Motor neuron (in vitro differentiated cells): ENCODE data around the gene PHF20. TPM values are rescaled to one million over a fixed set of nuclear protein-coding genes. Genes with fewer than 3 reads are reported as not detected.
A peak's percentile ranks its signal among the peaks of the same experiment; 100 is the strongest.

Experiments
- ATAC-seq, 8 experiments: fragments of 200-7000 bp; cut with Tn5 transposase; replicated peaks in 6 of 8; 2 replicates each; pipeline ENCODE4 v1.8.0; 2021; ENCODE audit warnings: mild to moderate bottlenecking in 8 of 8, moderate library complexity in 8 of 8
- H3K27ac ChIP-seq, 2 donors: fragments of 250-450 bp; sonication (Bioruptor Pico); 2 replicates each; pipeline ENCODE4 v1.9.0; 2021; ENCODE audit warnings: antibody characterized with exemption in 2 of 2, mild to moderate bottlenecking in 2 of 2, moderate library complexity in 1 of 2
- H3K4me1 ChIP-seq, 2 donors: fragments of 250-450 bp; sonication (Bioruptor Pico); replicated peaks in 1 of 2; 2 replicates each; pipeline ENCODE4 v1.6.1; 2021; ENCODE audit warnings: antibody characterized with exemption in 2 of 2, mild to moderate bottlenecking in 2 of 2, moderate library complexity in 1 of 2
- H3K4me3 ChIP-seq, 5 donors: fragments of 250-450 bp; sonication (Bioruptor Pico); 2 replicates each; pipeline ENCODE4 v1.9.0; 2021; ENCODE audit warnings: antibody characterized with exemption in 5 of 5, mild to moderate bottlenecking in 5 of 5, moderate library complexity in 4 of 5
- WGBS, 10 experiments: fragments of 450-650 bp; shearing (Covaris generic); methylation state at CpG; one replicate each; pipeline ENCODE4 v1.0.0; 2022; 5-methylcytosine and 5-hydroxymethylcytosine counted together
- in situ Hi-C, 9 experiments: fragments of 400-800 bp; cut with MboI; loops; one replicate each; pipeline ENCODE4 v1.15.0; 2021; ENCODE audit warnings: low sequenced_read_pairs in 9 of 9, low pct_unique_long_range_greater_than_20kb in 2 of 9; ENCODE audit not compliant: unreplicated experiment in 9 of 9
- total RNA-seq, 8 experiments: library from RNA; unstranded; fragments of 300-600 nt; gene quantifications; 2 replicates each; pipeline versions ENCODE4 v1.2.3 to v1.2.4, GENCODE V29; 2022

The PHF20 gene
- total RNA-seq, 8 experiments from 2014 or later = 15.4 to 53.7 (median 31.5) TPM

- Histone ChIP-seq H3K4me3 (no peak overlapping the region), H3K4me1 (peaks cover 0 to 4% of the 10 kb centered on the region in 2 donors), H3K27ac (no peak overlapping the region)
- 72 to 100% (median 95%) methylated on average over 1 to 2 of the region's 2 CpGs; no CpG with 5 or more reads in 1 of the 10 experiments for WGBS, 10 experiments
- in situ Hi-C loops = no loop called here
- no peak for ATAC-seq
Measured at GRCh38 chr20:35796571-35796970, 24.8 kb downstream of the PHF20 start.

GRCh38 chr20:35801865-35802264 lies 30.1 kb downstream of the PHF20 start:
- 40 to 100% (median 100%) methylated on average over 1 of the region's 1 CpG; no CpG with 5 or more reads in 5 of the 10 experiments for WGBS, 10 experiments
- no peak for ATAC-seq
- Histone ChIP-seq H3K27ac (no peak overlapping the region), H3K4me1 (no peaks in the 10 kb centered on the region), H3K4me3 (no peak overlapping the region)
- in situ Hi-C loops = no loop called here

- no peak for ATAC-seq
- no peaks in the 10 kb centered on the region for H3K4me1 ChIP-seq
- H3K27ac ChIP-seq = no peak overlapping the region
- 73 to 100% (median 96%) methylated on average over 2 to 3 of the region's 3 CpGs; no CpG with 5 or more reads in 3 of the 10 experiments for WGBS, 10 experiments
- in situ Hi-C loops = no loop called here
- no peak overlapping the region for H3K4me3 ChIP-seq
Measured at GRCh38 chr20:35806075-35806474, 34.3 kb downstream of the PHF20 start.

GRCh38 chr20:35807877-35808276 lies 36.1 kb downstream of the PHF20 start:
- no peaks in the 10 kb centered on the region for H3K4me1 ChIP-seq
- H3K27ac ChIP-seq = no peak overlapping the region
- in situ Hi-C loops = no loop called here
- no peak overlapping the region for H3K4me3 ChIP-seq
- WGBS, 10 experiments = 85 to 100% (median 91%) methylated on average over 1 to 2 of the region's 2 CpGs
- no peak for ATAC-seq

- Histone ChIP-seq H3K4me3 (no peak overlapping the region), H3K4me1 (no peaks in the 10 kb centered on the region), H3K27ac (no peak overlapping the region)
- ATAC-seq = peak in 2 of 8 experiments; percentile 15 to 23
- 80 to 100% (median 100%) methylated on average over 1 to 2 of the region's 2 CpGs; no CpG with 5 or more reads in 4 of the 10 experiments for WGBS, 10 experiments
- in situ Hi-C loops = no loop called here
Measured at GRCh38 chr20:35820715-35821114, 48.9 kb downstream of the PHF20 start.

GRCh38 chr20:35821807-35822242 lies 50.0 kb downstream of the PHF20 start:
- WGBS, 10 experiments = 50 to 100% (median 96%) methylated on average over 1 to 8 of the region's 8 CpGs; no CpG with 5 or more reads in 1 of the 10 experiments
- Histone ChIP-seq H3K4me1 (no peaks in the 10 kb centered on the region), H3K4me3 (no peak overlapping the region), H3K27ac (no peak overlapping the region)
- ATAC-seq = peak in 2 of 8 experiments; percentile 36 to 57
- in situ Hi-C loops = no loop called here

GRCh38 chr20:35823147-35823546 lies 51.3 kb downstream of the PHF20 start:
- in situ Hi-C loops = no loop called here
- H3K4me1 ChIP-seq = no peaks in the 10 kb centered on the region
- H3K4me3 ChIP-seq = no peak overlapping the region
- WGBS, 10 experiments = 75 to 100% (median 91%) methylated on average over 2 to 6 of the region's 6 CpGs
- no peak for ATAC-seq
- H3K27ac ChIP-seq = no peak overlapping the region

- Histone ChIP-seq H3K4me3 (no peak overlapping the region), H3K27ac (no peak overlapping the region), H3K4me1 (no peaks in the 10 kb centered on the region)
- 37 to 100% (median 95%) methylated on average over 1 to 2 of the region's 2 CpGs; no CpG with 5 or more reads in 1 of the 10 experiments for WGBS, 10 experiments
- peak in 1 of 8 experiments; percentile 9 for ATAC-seq
- in situ Hi-C loops = no loop called here
Measured at GRCh38 chr20:35823937-35824336, 52.1 kb downstream of the PHF20 start.

GRCh38 chr20:35826397-35826998 lies 54.7 kb downstream of the PHF20 start:
- H3K4me3 ChIP-seq = no peak overlapping the region
- ATAC-seq = peak in 1 of 8 experiments; percentile 37
- WGBS, 10 experiments = 75 to 100% (median 89%) methylated on average over 1 of the region's 1 CpG; no CpG with 5 or more reads in 3 of the 10 experiments
- in situ Hi-C loops = no loop called here
- H3K27ac ChIP-seq = no peak overlapping the region
- no peaks in the 10 kb centered on the region for H3K4me1 ChIP-seq

- H3K4me3 ChIP-seq = no peak overlapping the region
- peak in 3 of 8 experiments; percentile 48 to 61 (median 58) for ATAC-seq
- in situ Hi-C loops = no loop called here
- WGBS, 10 experiments = 23 to 100% (median 100%) methylated on average over 1 to 3 of the region's 3 CpGs; no CpG with 5 or more reads in 5 of the 10 experiments
- no peak overlapping the region for H3K27ac ChIP-seq
- H3K4me1 ChIP-seq = no peaks in the 10 kb centered on the region
Measured at GRCh38 chr20:35828434-35828833, 56.6 kb downstream of the PHF20 start.

GRCh38 chr20:35828916-35829315 lies 57.1 kb downstream of the PHF20 start:
- Histone ChIP-seq H3K4me1 (no peaks in the 10 kb centered on the region), H3K27ac (no peak overlapping the region), H3K4me3 (no peak overlapping the region)
- no peak for ATAC-seq
- 73 to 100% (median 93%) methylated on average over 1 to 4 of the region's 4 CpGs; no CpG with 5 or more reads in 2 of the 10 experiments for WGBS, 10 experiments
- in situ Hi-C loops = no loop called here

- Histone ChIP-seq H3K4me1 (no peaks in the 10 kb centered on the region), H3K27ac (no peak overlapping the region), H3K4me3 (no peak overlapping the region)
- ATAC-seq = no peak
- in situ Hi-C loops = no loop called here
Measured at GRCh38 chr20:35830264-35830663, 58.4 kb downstream of the PHF20 start.

GRCh38 chr20:35831029-35831428 lies 59.2 kb downstream of the PHF20 start:
- WGBS, 10 experiments = 100% methylated on average over 1 of the region's 1 CpG; no CpG with 5 or more reads in 6 of the 10 experiments
- Histone ChIP-seq H3K27ac (no peak overlapping the region), H3K4me1 (no peaks in the 10 kb centered on the region), H3K4me3 (no peak overlapping the region)
- in situ Hi-C loops = no loop called here
- ATAC-seq = no peak

- H3K27ac ChIP-seq = no peak overlapping the region
- no peak overlapping the region for H3K4me3 ChIP-seq
- peak in 1 of 8 experiments; percentile 58 for ATAC-seq
- in situ Hi-C loops = no loop called here
- 90 to 100% (median 100%) methylated on average over 1 to 2 of the region's 2 CpGs; no CpG with 5 or more reads in 3 of the 10 experiments for WGBS, 10 experiments
- no peaks in the 10 kb centered on the region for H3K4me1 ChIP-seq
Measured at GRCh38 chr20:35831971-35832370, 60.2 kb downstream of the PHF20 start.
